OCI-LY1 (cell line): ENCODE data around the gene CDC42BPB.

Source experiments
- CTCF ChIP-seq: fragments of 200-600 bp; sonication (generic), shearing (Covaris generic); IDR thresholded peaks from 2 replicates; pipeline ENCODE4 v1.5.1; 2017; ENCODE audit warnings: mild to moderate bottlenecking, antibody characterized with exemption, low read length, moderate library complexity, mixed read lengths
- EZH2 ChIP-seq: fragments of 200-600 bp; sonication (generic), shearing (Covaris generic); IDR thresholded peaks from 2 replicates; pipeline ENCODE4 v1.8.0; 2017; ENCODE audit warnings: borderline replicate concordance, mixed run types, mild to moderate bottlenecking, antibody characterized with exemption, low read length, moderate library complexity, mixed read lengths

GRCh38 chr14:103026988-103027387 is 30.4 kb downstream of the CDC42BPB start:
- TF ChIP-seq CTCF = no peak
- no peak for TF ChIP-seq EZH2
